H1 (cell line): ENCODE measurements around the gene CCDC137. TPM values are rescaled to one million over a fixed set of nuclear protein-coding genes. Genes with fewer than 3 reads are reported as not detected.

Experiments
- CTCF ChIA-PET: fragments of 300-600 bp; sonication (Branson Sonifier 250); formaldehyde crosslinking; loops from one replicate; lab custom pipeline; 2021; ENCODE audit not compliant: partially characterized antibody; lab: Charles Lee
- POLR2A ChIA-PET: fragments of 300-600 bp; sonication (Branson Sonifier 250); formaldehyde crosslinking; loops from one replicate; lab custom pipeline; 2021; ENCODE audit warnings: inconsistent platforms; ENCODE audit not compliant: partially characterized antibody; lab: Charles Lee
- DNase-seq, 2 experiments: peaks; one replicate each; pipeline versions ENCODE4 v3.0.0 to v3.0.0-alpha.2; 2010 to 2022; ENCODE audit warnings: low spot score in 2 of 2, low read depth in 1 of 2, mixed read lengths in 1 of 2
- FAIRE-seq: peaks from 2 replicates; lab custom pipeline; 2011; peaks lifted over from hg19 to GRCh38; lab: Jason Lieb, UNC
- H2AFZ ChIP-seq: 2 replicates; pipeline ENCODE4 v1.8.1; 2012; ENCODE audit warnings: low read length, inconsistent platforms
- H2AK5ac ChIP-seq: 2 replicates; pipeline ENCODE4 v1.6.1; 2013; ENCODE audit warnings: low read depth, low read length
- H2BK120ac ChIP-seq: replicated peaks from 2 replicates; pipeline ENCODE3; 2013; ENCODE audit warnings: low read depth, low read length, inconsistent platforms
- H2BK12ac ChIP-seq: 2 replicates; pipeline ENCODE4 v1.6.1; 2013; ENCODE audit warnings: low read depth, low read length
- H2BK15ac ChIP-seq: 2 replicates; pipeline ENCODE4 v1.6.1; 2013; ENCODE audit warnings: low read length
- H2BK20ac ChIP-seq: 2 replicates; pipeline ENCODE4 v1.6.1; 2013; ENCODE audit warnings: low read length
- H2BK5ac ChIP-seq: 2 replicates; pipeline ENCODE4 v1.6.1; 2013; ENCODE audit warnings: low read depth, low read length
- H3K14ac ChIP-seq: 2 replicates; pipeline ENCODE4 v1.6.1; 2013; ENCODE audit warnings: inconsistent platforms; ENCODE audit not compliant: insufficient read length
- H3K18ac ChIP-seq: 2 replicates; pipeline ENCODE4 v1.6.1; 2013; ENCODE audit warnings: low read length; ENCODE audit errors: extremely low read depth
- H3K23ac ChIP-seq: 2 replicates; pipeline ENCODE4 v1.6.1; 2013; ENCODE audit warnings: inconsistent platforms; ENCODE audit not compliant: insufficient read length
- H3K23me2 ChIP-seq: 2 replicates; pipeline ENCODE4 v1.6.1; 2013; ENCODE audit warnings: low read depth, low read length
- H3K27ac ChIP-seq: 2 replicates; pipeline ENCODE4 v1.6.1; 2011; ENCODE audit warnings: low read depth, low read length, inconsistent platforms
- H3K27me3 ChIP-seq, 4 experiments: replicated peaks in 1 of 4; 1 replicate in 1 of 4; 2 replicates in 3 of 4; pipeline versions ENCODE4 v1.6.1 to v1.8.1; 2011 to 2013; ENCODE audit warnings: low read length in 3 of 4, mild to moderate bottlenecking in 3 of 4, inconsistent platforms in 2 of 4, mixed read lengths in 2 of 4, moderate library complexity in 1 of 4; ENCODE audit not compliant: control insufficient read depth in 3 of 4, insufficient read depth in 3 of 4; ENCODE audit errors: extremely low read depth in 1 of 4
- H3K36me3 ChIP-seq, 4 experiments: 2 replicates each; pipeline versions ENCODE4 v1.6.1 to v1.8.1; 2011 to 2013; ENCODE audit warnings: mild to moderate bottlenecking in 4 of 4, low read length in 3 of 4, moderate library complexity in 2 of 4, control low read depth in 1 of 4, inconsistent platforms in 1 of 4; ENCODE audit not compliant: insufficient read depth in 4 of 4, control insufficient read depth in 2 of 4
- H3K4ac ChIP-seq: replicated peaks from 2 replicates; pipeline ENCODE3; 2013; ENCODE audit warnings: low read length, low read depth, mixed read lengths, inconsistent platforms; ENCODE audit not compliant: insufficient read length
- H3K4me1 ChIP-seq, 4 experiments: replicated peaks in 1 of 4; 1 replicate in 1 of 4; 2 replicates in 3 of 4; pipeline versions ENCODE4 v1.6.1 to v1.8.1; 2011 to 2013; ENCODE audit warnings: low read length in 3 of 4, inconsistent platforms in 2 of 4, mixed read lengths in 1 of 4; ENCODE audit not compliant: insufficient read depth in 4 of 4, control insufficient read depth in 3 of 4
- H3K4me2 ChIP-seq, 2 experiments: 2 replicates each; pipeline versions ENCODE4 v1.6.1 to v1.8.1; 2011 to 2013; ENCODE audit warnings: low read depth in 2 of 2, low read length in 2 of 2, control low read depth in 1 of 2, inconsistent platforms in 1 of 2, mild to moderate bottlenecking in 1 of 2; ENCODE audit not compliant: insufficient read depth in 1 of 2
- H3K4me3 ChIP-seq, 4 experiments: fragments of 200-600, 300-600 bp in 1 of 4; sonication (generic), shearing (Covaris generic), sonication (Bioruptor Twin) in 1 of 4; 2 replicates each; pipeline versions ENCODE4 v1.5.1 to v1.8.1; 2011 to 2016; ENCODE audit warnings: low read length in 4 of 4, low read depth in 3 of 4, control low read depth in 2 of 4, inconsistent platforms in 2 of 4, mild to moderate bottlenecking in 2 of 4, mixed read lengths in 1 of 4, moderate library complexity in 1 of 4; ENCODE audit not compliant: insufficient read depth in 2 of 4; ENCODE audit errors: extremely low read depth in 1 of 4
- H3K56ac ChIP-seq: replicated peaks from 2 replicates; pipeline ENCODE3; 2013; ENCODE audit warnings: low read depth, mild to moderate bottlenecking, mixed read lengths, low read length, inconsistent platforms; ENCODE audit not compliant: insufficient read length
- H3K79me1 ChIP-seq: 2 replicates; pipeline ENCODE4 v1.6.1; 2013; ENCODE audit warnings: low read depth, low read length, control low read depth
- H3K79me2 ChIP-seq, 2 experiments: 2 replicates each; pipeline versions ENCODE4 v1.6.1 to v1.8.1; 2012 to 2013; ENCODE audit warnings: low read length in 2 of 2, mild to moderate bottlenecking in 2 of 2, inconsistent platforms in 1 of 2; ENCODE audit not compliant: insufficient read depth in 2 of 2, control insufficient read depth in 1 of 2
- H3K9ac ChIP-seq, 4 experiments: replicated peaks in 1 of 4; 1 replicate in 1 of 4; 2 replicates in 3 of 4; pipeline versions ENCODE4 v1.6.1 to v1.8.1; 2011 to 2013; ENCODE audit warnings: low read depth in 3 of 4, low read length in 3 of 4, control low read depth in 2 of 4, mild to moderate bottlenecking in 2 of 4, moderate library complexity in 2 of 4, inconsistent platforms in 1 of 4; ENCODE audit errors: extremely low read depth in 1 of 4
- H3K9me3 ChIP-seq, 2 experiments: 2 replicates each; pipeline versions ENCODE4 v1.6.1 to v1.8.1; 2012 to 2013; ENCODE audit warnings: mild to moderate bottlenecking in 2 of 2, moderate library complexity in 2 of 2, control low read depth in 1 of 2, inconsistent platforms in 1 of 2, low read depth in 1 of 2, low read length in 1 of 2, mixed read lengths in 1 of 2; ENCODE audit not compliant: insufficient read depth in 2 of 2
- H4K20me1 ChIP-seq, 2 experiments: replicated peaks in 1 of 2; 2 replicates each; pipeline versions ENCODE3 to v1.8.1; 2011 to 2013; ENCODE audit warnings: inconsistent platforms in 2 of 2, low read length in 2 of 2, mild to moderate bottlenecking in 1 of 2; ENCODE audit not compliant: insufficient read depth in 2 of 2, control insufficient read depth in 1 of 2
- H4K5ac ChIP-seq: 2 replicates; pipeline ENCODE4 v1.6.1; 2013; ENCODE audit warnings: low read length, low read depth, mixed read lengths, inconsistent platforms; ENCODE audit not compliant: insufficient read length
- H4K8ac ChIP-seq: 2 replicates; pipeline ENCODE4 v1.8.0; 2013; ENCODE audit warnings: mild to moderate bottlenecking, moderate library complexity, low read length, inconsistent platforms; ENCODE audit not compliant: insufficient read depth; ENCODE audit errors: extremely low read depth
- H4K91ac ChIP-seq: replicated peaks from 2 replicates; pipeline ENCODE3; 2013; ENCODE audit warnings: low read length, mixed read lengths, inconsistent platforms; ENCODE audit not compliant: insufficient read length
- KDM1A ChIP-seq: fragments of 200-600, 300-600 bp; sonication (generic); IDR thresholded peaks from 2 replicates; pipeline ENCODE4 v1.7.1; 2016; ENCODE audit warnings: mild to moderate bottlenecking, low read length, borderline replicate concordance
- RFX5 ChIP-seq: IDR thresholded peaks from 2 replicates; pipeline ENCODE4 v1.6.1; 2011; ENCODE audit warnings: low read depth, low read length, improper control_type of control experiment, borderline replicate concordance
- SAP30 ChIP-seq: fragments of 300-600 bp; sonication (generic); IDR thresholded peaks from 2 replicates; pipeline ENCODE4 v1.7.1; 2012; ENCODE audit warnings: low read length, moderate library complexity, mild to moderate bottlenecking, inconsistent platforms; ENCODE audit not compliant: insufficient read depth, insufficient replicate concordance
- TAF7 ChIP-seq: optimal IDR thresholded peaks from 2 replicates; pipeline ENCODE3; 2011; ENCODE audit warnings: low read depth, mild to moderate bottlenecking, inconsistent platforms, low read length, moderate library complexity, borderline replicate concordance
- YY1 ChIP-seq: IDR thresholded peaks from 2 replicates; pipeline ENCODE4 v1.6.1; 2011; ENCODE audit warnings: low read depth, mild to moderate bottlenecking, low read length
- WGBS, 2 experiments: shearing (Covaris generic) in 1 of 2; methylation state at CpG; one replicate each; pipeline versions ENCODE4 v1.1.6 to v1.1.7; 2013 to 2015; ENCODE audit warnings: low lambda C conversion rate in 2 of 2, mixed read lengths in 2 of 2, inconsistent platforms in 1 of 2, low coverage in 1 of 2, missing lambda C conversion rate in 1 of 2; ENCODE audit not compliant: insufficient replicate concordance in 2 of 2, insufficient coverage in 1 of 2, insufficient read length in 1 of 2; ENCODE audit errors: extremely low coverage in 1 of 2, missing lambda C conversion rate in 1 of 2; 5-methylcytosine and 5-hydroxymethylcytosine counted together
- polyA plus RNA-seq, 7 experiments: library from polyadenylated mRNA; depleted of rRNA in 3 of 7; stranded (reverse) in 5 of 7; unstranded in 2 of 7; fragments of >200 nt in 5 of 7; fragments of 200-250 nt in 2 of 7; gene quantifications; 1 replicate in 5 of 7; 2 replicates in 1 of 7; 4 replicates in 1 of 7; pipeline versions ENCODE4 v1.2.1 to v1.2.3, GENCODE V29; 2011 to 2013; ENCODE audit warnings: missing spikeins in 2 of 7, mixed read lengths in 2 of 7
- total RNA-seq: library from RNA; stranded (reverse); fragmentation: NEBNext Ultra II Directional; extraction: Animal tissue kit (Norgen Biotek cat#: 25700); gene quantifications from 2 replicates; pipeline ENCODE4 v1.2.1, GENCODE V29; 2021
- TF ChIP-seq, protein P1 (sequence below): IDR thresholded peaks from 2 replicates; pipeline ENCODE4 v1.6.1; 2012; ENCODE audit warnings: inconsistent platforms
- TF ChIP-seq, protein P2 (sequence below): IDR thresholded peaks from 2 replicates; pipeline ENCODE4 v1.6.1; 2011; ENCODE audit warnings: low read depth, mild to moderate bottlenecking, low read length; ENCODE audit not compliant: insufficient read depth

Gene CCDC137
- total and polyA plus RNA-seq, 2 of the 8 experiments (the other 6 are each of a cell fraction or from before 2014, with no cell fraction given): 17.6 to 38.6 TPM

DNA sequence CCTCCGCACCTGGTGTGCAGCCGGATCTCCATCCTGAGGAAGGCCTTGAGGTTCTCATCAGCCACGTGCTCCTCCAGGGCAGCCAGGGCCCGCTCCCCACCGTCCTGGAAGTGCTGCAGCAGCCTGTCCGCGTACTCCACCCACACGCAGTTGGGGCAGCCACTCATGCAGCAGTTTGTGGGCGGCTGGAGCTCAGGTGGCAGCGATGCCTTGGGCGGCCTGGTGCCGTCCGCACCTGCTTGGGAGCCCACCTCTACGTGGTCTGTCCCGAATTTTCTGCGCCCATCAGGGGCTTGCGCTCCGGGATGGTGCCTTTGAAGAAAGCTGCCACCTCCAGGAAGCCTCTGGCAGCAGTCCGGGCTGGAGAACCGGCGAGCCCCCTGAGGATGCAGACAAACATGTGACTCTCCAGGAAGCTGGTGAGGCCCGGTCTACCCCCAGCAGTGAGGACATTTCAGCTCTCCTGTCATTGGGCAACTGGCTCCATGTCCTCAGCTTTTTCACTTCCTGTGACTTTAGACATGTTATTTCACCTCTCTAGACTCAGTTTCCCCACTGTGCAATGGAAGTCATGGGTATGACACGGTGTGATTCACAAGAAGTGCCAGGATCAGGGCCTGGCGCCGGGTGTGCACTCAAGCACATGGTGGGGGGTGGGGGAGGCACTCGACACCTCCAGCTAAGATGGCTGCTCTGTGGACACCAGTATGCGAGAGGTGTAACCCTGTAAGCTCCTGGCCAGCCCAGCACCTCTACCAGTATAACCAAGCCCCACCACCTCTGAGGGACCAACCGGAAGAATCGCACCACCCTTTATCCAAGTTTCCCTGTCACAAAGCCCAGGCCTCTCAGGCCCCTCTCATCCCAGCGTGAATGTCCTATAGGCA lies 1.1 kb upstream of the CCDC137 start:
- Histone ChIP-seq H3K4me1 (peaks cover 3 to 11% (median 8%) of the 10 kb centered on the region in 4 experiments), H3K18ac (peak overlapping the region; percentile 65; the same call in 1 of the 2 replicates), H4K8ac (peak overlapping the region; percentile 92), H3K14ac (no peak overlapping the region), H3K4me3 (peak overlapping the region; percentile 62 to 95 (median 88)), H2AFZ (no peak overlapping the region), H2BK120ac (no peak overlapping the region), H3K9ac (peak overlapping the region in 3 of 4 experiments; percentile 42 to 86 (median 85); a peak in 6 of 7 replicates), H2BK5ac (peak overlapping the region; percentile 85; the same call in 1 of the 2 replicates), H2BK15ac (no peak overlapping the region), H2BK20ac (no peak overlapping the region), H4K5ac (peak overlapping the region; percentile 38), H3K4me2 (peak overlapping the region; percentile 77 to 84), H2BK12ac (peak overlapping the region; percentile 29; the same call in 1 of the 2 replicates), H3K79me2 (peaks cover 0 to 24% of the 10 kb centered on the region in 2 experiments; a peak in 2 of 4 replicates), H3K27me3 (no peaks in the 10 kb centered on the region), H3K23ac (no peak overlapping the region), H3K4ac (peak overlapping the region; percentile 63), H3K79me1 (peaks cover 8% of the 10 kb centered on the region), H3K36me3 (peaks cover 7 to 26% (median 17%) of the 10 kb centered on the region in 4 experiments; a peak in 7 of 8 replicates), H2AK5ac (no peak overlapping the region; the same call in 1 of the 2 replicates), H3K23me2 (peaks cover 4% of the 10 kb centered on the region; the same call in 1 of the 2 replicates), H4K91ac (no peak overlapping the region), H3K56ac (no peak overlapping the region), H4K20me1 (peaks cover 6 to 7% of the 10 kb centered on the region in 2 experiments), H3K27ac (0 out of 2 replicates have a peak overlapping the region, but pooled peaks have one; percentile 44), H3K9me3 (no peaks in the 10 kb centered on the region)
- FAIRE-seq: no peak
- 85% methylated on average over 30 of the region's 30 CpGs; no CpG with 5 or more reads in 1 of the 2 experiments for WGBS, 2 experiments
- POLR2A ChIA-PET: interaction anchor here (0.9 to 4.4 kb wide), 14 partner anchors 9 to 197 kb away, joined by 3 to 23 read pairs (median 4); partner anchors contain the start of genes ARL16, HGS, MCRIP1 and MRPL12
- CTCF ChIA-PET: interaction anchor here (0.6 to 1.4 kb wide), 6 partner anchors 10 to 330 kb away, joined by 3 to 5 read pairs (median 3); no protein-coding TSS in a partner anchor
- DNase-seq: no peak
- TF ChIP-seq, protein P1, sequence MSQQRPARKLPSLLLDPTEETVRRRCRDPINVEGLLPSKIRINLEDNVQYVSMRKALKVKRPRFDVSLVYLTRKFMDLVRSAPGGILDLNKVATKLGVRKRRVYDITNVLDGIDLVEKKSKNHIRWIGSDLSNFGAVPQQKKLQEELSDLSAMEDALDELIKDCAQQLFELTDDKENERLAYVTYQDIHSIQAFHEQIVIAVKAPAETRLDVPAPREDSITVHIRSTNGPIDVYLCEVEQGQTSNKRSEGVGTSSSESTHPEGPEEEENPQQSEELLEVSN: peak; percentile 81
- TF ChIP-seq YY1 (peak; percentile 48; the same call in 1 of the 2 replicates), TAF7 (no peak), KDM1A (no peak), RFX5 (no peak), SAP30 (no peak)
- TF ChIP-seq, protein P2, sequence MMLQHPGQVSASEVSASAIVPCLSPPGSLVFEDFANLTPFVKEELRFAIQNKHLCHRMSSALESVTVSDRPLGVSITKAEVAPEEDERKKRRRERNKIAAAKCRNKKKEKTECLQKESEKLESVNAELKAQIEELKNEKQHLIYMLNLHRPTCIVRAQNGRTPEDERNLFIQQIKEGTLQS: no peak
